Liver (tissue), 9 donors: ENCODE results near the gene ERBB4. TPM values are rescaled to one million over a fixed set of nuclear protein-coding genes. Genes with fewer than 3 reads are reported as not detected.

Source experiments
- DNase-seq: peaks from one replicate; pipeline ENCODE4 v3.0.0-alpha.2; 2017; ENCODE audit warnings: low spot score
- H3K27ac ChIP-seq, 2 donors: one replicate each; pipeline ENCODE4 v1.7.0; 2013; ENCODE audit warnings: inconsistent platforms in 2 of 2, low read length in 2 of 2, control low read depth in 1 of 2, low read depth in 1 of 2, mild to moderate bottlenecking in 1 of 2
- H3K27me3 ChIP-seq, 4 donors: one replicate each; pipeline versions ENCODE4 v1.6.1 to v1.7.0; 2013; ENCODE audit warnings: low read length in 3 of 4, inconsistent platforms in 1 of 4, mild to moderate bottlenecking in 1 of 4, moderate library complexity in 1 of 4; ENCODE audit not compliant: control insufficient read depth in 4 of 4, insufficient read depth in 4 of 4
- H3K36me3 ChIP-seq, 4 donors: one replicate each; pipeline versions ENCODE4 v1.6.1 to v1.7.0; 2013; ENCODE audit warnings: low read length in 3 of 4, mild to moderate bottlenecking in 3 of 4, low read depth in 1 of 4, moderate library complexity in 1 of 4; ENCODE audit not compliant: control insufficient read depth in 4 of 4, insufficient read depth in 3 of 4
- H3K4me1 ChIP-seq, 4 donors: one replicate each; pipeline versions ENCODE4 v1.6.1 to v1.7.0; 2013; ENCODE audit warnings: low read length in 3 of 4, mild to moderate bottlenecking in 3 of 4, moderate library complexity in 1 of 4; ENCODE audit not compliant: control insufficient read depth in 4 of 4, insufficient read depth in 4 of 4
- H3K4me3 ChIP-seq, 3 donors: one replicate each; pipeline versions ENCODE4 v1.6.1 to v1.7.0; 2013; ENCODE audit warnings: low read length in 3 of 3, control low read depth in 1 of 3, low read depth in 1 of 3, mild to moderate bottlenecking in 1 of 3
- H3K9ac ChIP-seq, 2 donors: one replicate each; pipeline ENCODE4 v1.7.0; 2013; ENCODE audit warnings: low read length in 2 of 2, mild to moderate bottlenecking in 2 of 2, moderate library complexity in 2 of 2, control low read depth in 1 of 2, low read depth in 1 of 2
- H3K9me3 ChIP-seq, 4 donors: one replicate each; pipeline versions ENCODE4 v1.6.1 to v1.7.0; 2013; ENCODE audit warnings: low read length in 3 of 4; ENCODE audit not compliant: control insufficient read depth in 4 of 4
- EGR1 ChIP-seq, 2 donors: IDR thresholded peaks; 2 replicates each; pipeline ENCODE4 v1.6.1; 2016 to 2018; ENCODE audit warnings: antibody characterized with exemption in 2 of 2, low read depth in 2 of 2
- FOXA1 ChIP-seq: IDR thresholded peaks from 2 replicates; pipeline ENCODE4 v1.6.1; 2016; ENCODE audit warnings: antibody characterized with exemption
- FOXA2 ChIP-seq: IDR thresholded peaks from 2 replicates; pipeline ENCODE4 v1.6.1; 2016; ENCODE audit warnings: antibody characterized with exemption
- GABPA ChIP-seq, 2 donors: IDR thresholded peaks in 1 of 2; conservative IDR thresholded peaks in 1 of 2; 2 replicates each; pipeline ENCODE4 v1.6.1; 2016; ENCODE audit warnings: antibody characterized with exemption in 2 of 2, mild to moderate bottlenecking in 1 of 2, moderate library complexity in 1 of 2
- JUND ChIP-seq, 2 donors: IDR thresholded peaks; 2 replicates each; pipeline ENCODE4 v1.6.1; 2016; ENCODE audit warnings: antibody characterized with exemption in 2 of 2
- MAX ChIP-seq: IDR thresholded peaks from 2 replicates; pipeline ENCODE4 v1.6.1; 2016; ENCODE audit warnings: antibody characterized with exemption
- NR2F2 ChIP-seq: IDR thresholded peaks from 2 replicates; pipeline ENCODE4 v1.6.1; 2016; ENCODE audit warnings: antibody characterized with exemption
- RAD21 ChIP-seq, 2 donors: IDR thresholded peaks; 2 replicates each; pipeline ENCODE4 v1.6.1; 2016; ENCODE audit warnings: antibody characterized with exemption in 2 of 2, mild to moderate bottlenecking in 2 of 2
- SP1 ChIP-seq: IDR thresholded peaks from 2 replicates; pipeline ENCODE4 v1.6.1; 2018; ENCODE audit warnings: antibody characterized with exemption, mild to moderate bottlenecking
- TAF1 ChIP-seq: conservative IDR thresholded peaks from 2 replicates; pipeline ENCODE4 v1.6.1; 2016; ENCODE audit warnings: antibody characterized with exemption, mild to moderate bottlenecking
- WGBS: extraction: QIAGEN DNeasy Blood & Tissue Kit; methylation state at CpG from one replicate; pipeline ENCODE4 v1.1.7; 2013; 5-methylcytosine and 5-hydroxymethylcytosine counted together
- polyA plus RNA-seq, 2 donors: library from polyadenylated mRNA; stranded (reverse) in 1 of 2; unstranded in 1 of 2; fragments of 200-250 nt in 1 of 2; fragments of >200 nt in 1 of 2; fragmentation: Nextera tagmentation in 1 of 2; extraction: Ambion mirVana in 1 of 2; gene quantifications; one replicate each; pipeline versions ENCODE4 v1.2.1 to v1.2.3, GENCODE V29; 2013 to 2015
- total RNA-seq, 2 donors: library from RNA; depleted of rRNA; stranded (reverse); fragments of >200 nt; gene quantifications; one replicate each; pipeline ENCODE4 v1.2.3, GENCODE V29; 2014
- TF ChIP-seq, protein P1 (sequence below): fragments of 150-350 bp; IDR thresholded peaks from 2 replicates; pipeline ENCODE4 v1.5.1; 2017; ENCODE audit warnings: improper control_type of control experiment, low read depth, low read length; ENCODE audit not compliant: missing input control
- TF ChIP-seq, protein P2 (sequence below): IDR thresholded peaks from 2 replicates; pipeline ENCODE4 v1.6.1; 2016; ENCODE audit warnings: antibody characterized with exemption, mild to moderate bottlenecking
- TF ChIP-seq, protein P3 (sequence below): IDR thresholded peaks from 2 replicates; pipeline ENCODE4 v1.6.1; 2016; ENCODE audit warnings: antibody characterized with exemption
- donor health status: healthy.
- donor health status: healthy.
- donor health status: healthy.
- donor health status: healthy.
- donor health status: healthy.

The ERBB4 gene
- total and polyA plus RNA-seq, 4 donors = 0.03 to 0.42 TPM; not detected in 2

- no peak for TF ChIP-seq MAX
- TF ChIP-seq TAF1 = no peak
- TF ChIP-seq, protein P1, sequence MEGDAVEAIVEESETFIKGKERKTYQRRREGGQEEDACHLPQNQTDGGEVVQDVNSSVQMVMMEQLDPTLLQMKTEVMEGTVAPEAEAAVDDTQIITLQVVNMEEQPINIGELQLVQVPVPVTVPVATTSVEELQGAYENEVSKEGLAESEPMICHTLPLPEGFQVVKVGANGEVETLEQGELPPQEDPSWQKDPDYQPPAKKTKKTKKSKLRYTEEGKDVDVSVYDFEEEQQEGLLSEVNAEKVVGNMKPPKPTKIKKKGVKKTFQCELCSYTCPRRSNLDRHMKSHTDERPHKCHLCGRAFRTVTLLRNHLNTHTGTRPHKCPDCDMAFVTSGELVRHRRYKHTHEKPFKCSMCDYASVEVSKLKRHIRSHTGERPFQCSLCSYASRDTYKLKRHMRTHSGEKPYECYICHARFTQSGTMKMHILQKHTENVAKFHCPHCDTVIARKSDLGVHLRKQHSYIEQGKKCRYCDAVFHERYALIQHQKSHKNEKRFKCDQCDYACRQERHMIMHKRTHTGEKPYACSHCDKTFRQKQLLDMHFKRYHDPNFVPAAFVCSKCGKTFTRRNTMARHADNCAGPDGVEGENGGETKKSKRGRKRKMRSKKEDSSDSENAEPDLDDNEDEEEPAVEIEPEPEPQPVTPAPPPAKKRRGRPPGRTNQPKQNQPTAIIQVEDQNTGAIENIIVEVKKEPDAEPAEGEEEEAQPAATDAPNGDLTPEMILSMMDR = no peak
- TF ChIP-seq NR2F2 = no peak
Measured at GRCh38 chr2:211829725-211830124, 708.9 kb downstream of the ERBB4 start (continued).

DNA sequence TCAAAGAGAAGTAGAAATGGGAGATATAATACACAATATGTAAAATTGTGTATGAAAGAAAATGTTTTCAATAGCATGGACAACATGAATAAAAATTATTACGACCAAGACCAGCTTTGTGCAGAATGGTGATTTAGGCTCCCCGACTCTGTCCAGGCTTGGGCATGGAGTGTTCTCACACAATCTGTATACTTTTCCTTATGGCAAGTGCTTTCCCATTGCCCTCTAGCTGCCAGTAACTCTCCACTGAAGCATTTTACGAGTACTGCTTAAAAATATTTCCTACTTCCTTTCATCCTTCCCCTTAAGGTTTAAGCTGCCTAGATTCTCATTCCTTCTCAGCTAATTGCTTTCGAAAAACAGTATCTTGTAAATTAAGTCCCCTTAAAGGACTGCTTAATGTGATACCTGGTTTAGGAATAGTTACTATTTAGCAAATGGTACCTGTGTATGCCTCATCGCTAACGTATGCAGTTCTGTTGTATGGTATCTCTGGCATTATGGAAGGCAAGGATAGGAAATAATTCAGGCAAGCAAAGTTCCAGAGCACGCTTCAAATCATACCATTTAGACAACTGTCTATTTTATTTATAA, 714.6 kb downstream of the ERBB4 start:
- DNase-seq = no peak
- Histone ChIP-seq H3K27ac (no peak overlapping the region), H3K9me3 (no peaks in the 10 kb centered on the region), H3K36me3 (no peaks in the 10 kb centered on the region), H3K27me3 (no peaks in the 10 kb centered on the region), H3K9ac (no peak overlapping the region), H3K4me1 (no peaks in the 10 kb centered on the region), H3K4me3 (no peak overlapping the region)
- TF ChIP-seq, protein P2, sequence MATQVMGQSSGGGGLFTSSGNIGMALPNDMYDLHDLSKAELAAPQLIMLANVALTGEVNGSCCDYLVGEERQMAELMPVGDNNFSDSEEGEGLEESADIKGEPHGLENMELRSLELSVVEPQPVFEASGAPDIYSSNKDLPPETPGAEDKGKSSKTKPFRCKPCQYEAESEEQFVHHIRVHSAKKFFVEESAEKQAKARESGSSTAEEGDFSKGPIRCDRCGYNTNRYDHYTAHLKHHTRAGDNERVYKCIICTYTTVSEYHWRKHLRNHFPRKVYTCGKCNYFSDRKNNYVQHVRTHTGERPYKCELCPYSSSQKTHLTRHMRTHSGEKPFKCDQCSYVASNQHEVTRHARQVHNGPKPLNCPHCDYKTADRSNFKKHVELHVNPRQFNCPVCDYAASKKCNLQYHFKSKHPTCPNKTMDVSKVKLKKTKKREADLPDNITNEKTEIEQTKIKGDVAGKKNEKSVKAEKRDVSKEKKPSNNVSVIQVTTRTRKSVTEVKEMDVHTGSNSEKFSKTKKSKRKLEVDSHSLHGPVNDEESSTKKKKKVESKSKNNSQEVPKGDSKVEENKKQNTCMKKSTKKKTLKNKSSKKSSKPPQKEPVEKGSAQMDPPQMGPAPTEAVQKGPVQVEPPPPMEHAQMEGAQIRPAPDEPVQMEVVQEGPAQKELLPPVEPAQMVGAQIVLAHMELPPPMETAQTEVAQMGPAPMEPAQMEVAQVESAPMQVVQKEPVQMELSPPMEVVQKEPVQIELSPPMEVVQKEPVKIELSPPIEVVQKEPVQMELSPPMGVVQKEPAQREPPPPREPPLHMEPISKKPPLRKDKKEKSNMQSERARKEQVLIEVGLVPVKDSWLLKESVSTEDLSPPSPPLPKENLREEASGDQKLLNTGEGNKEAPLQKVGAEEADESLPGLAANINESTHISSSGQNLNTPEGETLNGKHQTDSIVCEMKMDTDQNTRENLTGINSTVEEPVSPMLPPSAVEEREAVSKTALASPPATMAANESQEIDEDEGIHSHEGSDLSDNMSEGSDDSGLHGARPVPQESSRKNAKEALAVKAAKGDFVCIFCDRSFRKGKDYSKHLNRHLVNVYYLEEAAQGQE = no peak
- TF ChIP-seq RAD21 (IDR thresholded peaks at IDR 0.05) (no peak), EGR1 (IDR thresholded peaks at IDR 0.05; ENCODE audit: low read depth in 2 of 2) (no peak), FOXA2 (no peak), GABPA (IDR thresholded peaks at IDR 0.05 in 1 of 2, conservative IDR thresholded peaks at IDR 0.05 in 1 of 2) (no peak)
- TF ChIP-seq, protein P1 = no peak
- WGBS = 68% methylated on average over 7 of the region's 7 CpGs

- Histone ChIP-seq H3K27ac (no peak overlapping the region), H3K36me3 (no peaks in the 10 kb centered on the region), H3K9ac (no peak overlapping the region), H3K27me3 (no peaks in the 10 kb centered on the region), H3K4me3 (no peak overlapping the region), H3K9me3 (no peaks in the 10 kb centered on the region), H3K4me1 (no peaks in the 10 kb centered on the region)
- TF ChIP-seq FOXA1 (no peak), FOXA2 (no peak), GABPA (IDR thresholded peaks at IDR 0.05 in 1 of 2, conservative IDR thresholded peaks at IDR 0.05 in 1 of 2) (no peak), JUND (IDR thresholded peaks at IDR 0.05) (no peak), SP1 (no peak)
- TF ChIP-seq, protein P1 = no peak
- TF ChIP-seq, protein P3, sequence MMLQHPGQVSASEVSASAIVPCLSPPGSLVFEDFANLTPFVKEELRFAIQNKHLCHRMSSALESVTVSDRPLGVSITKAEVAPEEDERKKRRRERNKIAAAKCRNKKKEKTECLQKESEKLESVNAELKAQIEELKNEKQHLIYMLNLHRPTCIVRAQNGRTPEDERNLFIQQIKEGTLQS = no peak
- no peak for DNase-seq
- 56% methylated on average over 3 of the region's 3 CpGs for WGBS
Measured at GRCh38 chr2:211822686-211823335, 715.8 kb downstream of the ERBB4 start.
